ENCODE measurements around the gene ELOVL3. TPM values are rescaled to one million over a fixed set of nuclear protein-coding genes. Genes with fewer than 3 reads are reported as not detected.
A peak's percentile ranks its signal among the peaks of the same experiment; 100 is the strongest.

The ELOVL3 gene
- total RNA-seq, 1 donor from 2014 or later = not detected

DNA sequence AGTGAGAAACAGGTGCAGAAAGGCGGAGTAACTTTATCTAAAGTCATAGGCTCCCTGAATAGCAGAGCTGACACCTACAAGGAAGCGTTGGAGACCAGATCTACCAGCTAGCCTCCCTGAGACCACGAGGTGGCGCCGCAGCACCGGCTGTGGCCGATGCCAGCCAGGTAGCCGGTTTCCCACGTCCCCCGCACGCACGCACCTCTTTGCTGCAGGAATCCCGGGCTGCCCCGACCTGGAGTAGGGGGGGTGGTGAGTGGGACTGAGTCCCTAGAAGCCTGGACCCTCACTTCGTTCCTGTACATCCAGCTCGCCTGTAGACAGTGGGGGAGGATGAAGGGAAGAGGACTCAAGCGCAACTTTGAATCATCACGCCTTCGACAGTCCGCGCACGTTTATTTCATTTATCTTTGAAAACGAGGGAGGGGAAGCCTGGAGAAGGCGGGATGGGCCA is 3.7 kb downstream of the ELOVL3 start:
- Histone ChIP-seq H3K36me3 (no peaks in the 10 kb centered on the region), H3K27ac (replicated peaks) (no peak overlapping the region), H3K27me3 (ENCODE audit: low read depth) (peaks cover 68% of the 10 kb centered on the region), H3K4me3 (peak overlapping the region; percentile 66), H3K4me1 (peaks cover 40% of the 10 kb centered on the region), H3K9me3 (replicated peaks) (no peaks in the 10 kb centered on the region)
- intact Hi-C loops (cut with micrococcal nuclease) = loop anchor here (5.0 to 10.0 kb wide), 2 partner anchors 65 to 122 kb away; no protein-coding TSS in a partner anchor
- DNase-seq = peak; percentile 84
- TF ChIP-seq, protein P1, sequence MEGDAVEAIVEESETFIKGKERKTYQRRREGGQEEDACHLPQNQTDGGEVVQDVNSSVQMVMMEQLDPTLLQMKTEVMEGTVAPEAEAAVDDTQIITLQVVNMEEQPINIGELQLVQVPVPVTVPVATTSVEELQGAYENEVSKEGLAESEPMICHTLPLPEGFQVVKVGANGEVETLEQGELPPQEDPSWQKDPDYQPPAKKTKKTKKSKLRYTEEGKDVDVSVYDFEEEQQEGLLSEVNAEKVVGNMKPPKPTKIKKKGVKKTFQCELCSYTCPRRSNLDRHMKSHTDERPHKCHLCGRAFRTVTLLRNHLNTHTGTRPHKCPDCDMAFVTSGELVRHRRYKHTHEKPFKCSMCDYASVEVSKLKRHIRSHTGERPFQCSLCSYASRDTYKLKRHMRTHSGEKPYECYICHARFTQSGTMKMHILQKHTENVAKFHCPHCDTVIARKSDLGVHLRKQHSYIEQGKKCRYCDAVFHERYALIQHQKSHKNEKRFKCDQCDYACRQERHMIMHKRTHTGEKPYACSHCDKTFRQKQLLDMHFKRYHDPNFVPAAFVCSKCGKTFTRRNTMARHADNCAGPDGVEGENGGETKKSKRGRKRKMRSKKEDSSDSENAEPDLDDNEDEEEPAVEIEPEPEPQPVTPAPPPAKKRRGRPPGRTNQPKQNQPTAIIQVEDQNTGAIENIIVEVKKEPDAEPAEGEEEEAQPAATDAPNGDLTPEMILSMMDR (IDR thresholded peaks at IDR 0.05; ENCODE audit: borderline replicate concordance) = peak; percentile 96

DNA sequence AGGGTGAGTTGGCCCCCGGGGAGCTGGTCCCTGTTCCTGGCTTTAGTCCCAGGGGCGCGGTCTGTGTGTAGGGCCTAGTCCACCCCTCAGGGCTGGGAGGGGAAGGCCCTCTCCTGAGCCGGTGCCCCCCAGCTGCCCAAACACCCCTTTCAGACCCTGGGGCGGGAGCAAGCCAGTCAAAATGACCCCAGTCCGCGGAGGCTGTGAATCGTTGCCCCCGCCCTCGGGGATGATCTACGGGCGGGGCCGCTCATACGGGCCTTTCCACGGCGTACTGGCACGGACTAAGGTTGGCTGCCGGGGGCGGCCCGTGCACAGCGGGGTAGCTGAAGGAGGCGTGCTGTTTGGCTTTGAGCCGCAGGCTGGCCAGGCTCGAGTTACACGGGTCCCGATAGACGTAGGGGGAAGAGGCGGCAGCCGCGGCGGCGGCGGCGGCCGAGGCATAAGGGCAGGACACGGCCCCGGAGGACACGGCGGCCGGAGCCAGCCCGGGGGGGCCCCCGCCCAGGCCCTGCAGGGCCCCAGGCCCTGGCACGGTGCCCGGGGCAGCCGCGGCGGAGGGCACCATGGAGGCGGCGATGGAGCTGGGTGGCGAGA is 4.3 kb downstream of the ELOVL3 start:
- TF ChIP-seq, protein P1 (IDR thresholded peaks at IDR 0.05; ENCODE audit: borderline replicate concordance) = no peak
- Histone ChIP-seq H3K27me3 (ENCODE audit: low read depth) (peaks cover 68% of the 10 kb centered on the region), H3K4me3 (peak overlapping the region; percentile 66), H3K4me1 (peaks cover 36% of the 10 kb centered on the region), H3K36me3 (no peaks in the 10 kb centered on the region), H3K9me3 (replicated peaks) (no peaks in the 10 kb centered on the region), H3K27ac (replicated peaks) (no peak overlapping the region)
- intact Hi-C loops (cut with micrococcal nuclease) = no loop called here
- DNase-seq = peak; percentile 31

DNA sequence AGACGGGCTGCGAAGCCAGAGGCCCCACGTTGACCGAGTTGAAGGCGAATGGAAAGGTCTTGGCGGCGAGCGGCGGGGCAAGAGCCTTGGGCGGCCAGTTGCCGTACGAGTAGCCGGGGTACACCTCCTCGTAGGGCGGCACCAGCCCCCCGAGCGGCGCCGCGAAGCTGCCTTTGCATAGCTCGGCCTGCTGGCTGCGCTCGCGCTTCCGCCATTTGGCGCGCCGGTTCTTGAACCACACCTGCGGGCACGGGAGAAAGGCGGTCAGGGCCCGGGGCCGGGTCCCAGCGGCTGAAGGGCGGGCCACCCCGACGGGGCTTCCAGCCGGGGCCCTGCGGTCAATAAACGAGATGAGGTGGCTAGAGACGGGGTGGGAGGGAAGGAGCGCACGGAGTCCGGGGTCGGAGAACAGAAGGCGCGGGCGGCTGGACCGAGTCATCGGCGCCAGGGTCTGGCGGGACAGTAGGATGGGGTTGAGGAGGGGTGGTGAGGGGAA is 4.8 kb downstream of the ELOVL3 start:
- H3K27ac ChIP-seq (replicated peaks) = no peak overlapping the region
- H3K4me1 ChIP-seq = peaks cover 35% of the 10 kb centered on the region
- peak overlapping the region; percentile 66 for H3K4me3 ChIP-seq
- H3K27me3 ChIP-seq (ENCODE audit: low read depth) = peaks cover 73% of the 10 kb centered on the region
- DNase-seq = peak; percentile 22
- TF ChIP-seq, protein P1 (IDR thresholded peaks at IDR 0.05; ENCODE audit: borderline replicate concordance) = peak; percentile 41
- H3K9me3 ChIP-seq (replicated peaks) = no peaks in the 10 kb centered on the region
- intact Hi-C loops (cut with micrococcal nuclease) = no loop called here
- H3K36me3 ChIP-seq = no peaks in the 10 kb centered on the region

DNA sequence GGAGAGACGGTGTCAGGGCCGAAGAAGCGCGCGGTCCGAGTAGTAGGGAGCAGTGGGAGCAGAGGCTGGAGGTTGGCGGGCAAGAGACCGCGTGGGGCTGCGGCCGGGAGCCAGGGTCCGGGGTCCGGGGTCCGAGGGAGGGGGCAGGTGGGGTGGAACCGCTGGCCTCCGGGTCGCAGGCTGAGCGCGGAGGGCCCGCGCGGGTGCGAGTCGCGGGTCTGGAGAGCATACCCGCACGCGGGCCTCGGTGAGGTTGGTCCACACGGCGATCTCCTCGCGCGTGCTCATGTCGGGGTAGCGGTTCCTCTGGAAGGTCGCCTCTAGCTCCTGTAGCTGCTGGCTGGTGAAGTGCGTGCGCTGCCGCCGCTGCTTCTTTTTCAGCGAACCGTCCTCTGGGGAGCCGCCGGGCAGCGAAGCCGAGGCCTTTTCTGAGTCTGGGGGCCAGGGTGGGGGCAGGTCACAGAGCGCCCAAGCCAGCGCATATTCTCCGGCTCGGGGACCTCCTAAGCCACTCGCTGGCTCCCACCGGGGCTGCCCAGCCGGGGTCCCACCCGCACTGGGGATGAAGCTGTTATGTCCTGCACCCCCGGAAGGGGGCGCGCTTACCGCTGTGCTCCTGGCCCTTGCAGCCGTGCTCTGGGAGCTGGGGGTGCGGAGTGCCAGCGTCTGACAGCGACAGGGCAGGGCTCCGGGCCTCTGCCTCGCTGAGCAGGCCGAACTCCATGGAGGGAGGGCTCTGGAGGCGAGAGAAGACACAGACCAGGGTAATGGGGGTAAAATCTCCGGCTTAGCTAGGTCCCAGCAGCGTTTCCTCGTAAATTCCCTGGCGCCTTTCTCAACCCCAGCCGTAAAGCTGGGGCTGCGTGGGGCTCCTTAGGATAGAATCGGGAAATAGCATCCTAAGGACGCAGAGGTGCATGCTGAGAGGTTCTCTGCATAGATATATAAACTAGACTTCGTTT is 5.5 kb downstream of the ELOVL3 start:
- peaks cover 35% of the 10 kb centered on the region for H3K4me1 ChIP-seq
- peak overlapping the region; percentile 66 for H3K4me3 ChIP-seq
- intact Hi-C loops (cut with micrococcal nuclease) = no loop called here
- TF ChIP-seq, protein P1 (IDR thresholded peaks at IDR 0.05; ENCODE audit: borderline replicate concordance) = peak; percentile 70
- H3K9me3 ChIP-seq (replicated peaks) = no peaks in the 10 kb centered on the region
- peaks cover 74% of the 10 kb centered on the region for H3K27me3 ChIP-seq (ENCODE audit: low read depth)
- H3K36me3 ChIP-seq = no peaks in the 10 kb centered on the region
- no peak overlapping the region for H3K27ac ChIP-seq (replicated peaks)
- DNase-seq = peak; percentile 56

DNA sequence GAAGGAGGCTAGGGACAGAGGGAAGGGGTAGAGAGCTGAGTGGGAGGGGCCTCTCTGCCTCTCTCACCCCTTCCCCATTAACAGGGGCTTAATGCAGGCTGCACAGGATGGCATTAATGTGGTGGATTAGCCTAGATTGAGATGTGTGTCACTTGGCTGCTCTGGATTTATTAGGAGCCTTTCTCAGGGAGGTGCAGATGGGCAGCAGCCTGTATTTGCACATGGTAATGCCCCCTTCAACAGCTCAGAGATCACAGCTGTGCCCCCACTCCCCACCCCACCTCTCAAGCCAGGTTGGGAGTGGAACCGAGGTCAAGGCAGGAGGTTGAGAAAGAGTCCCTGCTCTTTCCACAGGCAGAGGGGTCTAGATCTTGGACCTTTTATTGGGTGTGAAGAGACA is 7.9 kb downstream of the ELOVL3 start:
- no peak for DNase-seq
- Histone ChIP-seq H3K9me3 (replicated peaks) (no peaks in the 10 kb centered on the region), H3K4me3 (no peak overlapping the region), H3K4me1 (peaks cover 32% of the 10 kb centered on the region), H3K27ac (replicated peaks) (no peak overlapping the region), H3K36me3 (no peaks in the 10 kb centered on the region), H3K27me3 (ENCODE audit: low read depth) (peaks cover 57% of the 10 kb centered on the region)
- TF ChIP-seq, protein P1 (IDR thresholded peaks at IDR 0.05; ENCODE audit: borderline replicate concordance) = no peak
- intact Hi-C loops (cut with micrococcal nuclease) = no loop called here
